Gastrocnemius medialis (tissue), 4 donors: ENCODE results near the gene RPL7L1.

Experiments
- CTCF ChIP-seq, 5 experiments: fragments of 450-650 bp in 3 of 5; fragments of 200-600 bp in 2 of 5; sonication (generic) in 2 of 5; IDR thresholded peaks in 4 of 5; conservative IDR thresholded peaks in 1 of 5; 1 replicate in 4 of 5; 2 replicates in 1 of 5; pipeline ENCODE4 v1.5.1; 2016 to 2019; ENCODE audit warnings: antibody characterized with exemption in 5 of 5, mild to moderate bottlenecking in 3 of 5, moderate library complexity in 3 of 5
- POLR2A ChIP-seq, 2 donors: fragments of 450-650 bp; IDR thresholded peaks; one replicate each; pipeline ENCODE4 v1.6.1; 2017; ENCODE audit warnings: antibody characterized with exemption in 2 of 2, mild to moderate bottlenecking in 2 of 2, moderate library complexity in 2 of 2

GRCh38 chr6:42933205-42933604 lies 53.8 kb downstream of the RPL7L1 start:
- TF ChIP-seq CTCF (IDR thresholded peaks at IDR 0.05 in 4 of 5, conservative IDR thresholded peaks at IDR 0.05 in 1 of 5) (no peak), POLR2A (IDR thresholded peaks at IDR 0.05) (no peak)
